Activated B cell treated with CpG ODN at 0.5 μM for 24 hours (primary cell): ENCODE measurements around the gene TET3. TPM values are rescaled to one million over a fixed set of nuclear protein-coding genes. Genes with fewer than 3 reads are reported as not detected.

Experiments
- ATAC-seq: fragments of 200-7000 bp; cut with Tn5 transposase; one replicate; pipeline ENCODE4 v1.10.0; 2021; ENCODE audit warnings: low read depth, mild to moderate bottlenecking, moderate library complexity
- CTCF ChIA-PET: fragments of 350-600 bp; sonication (Branson Sonifier 250); formaldehyde crosslinking; loops from one replicate; lab custom pipeline; 2021; ENCODE audit warnings: antibody characterized with exemption; lab: Charles Lee
- POLR2A ChIA-PET: fragments of 350-600 bp; sonication (Branson Sonifier 250); formaldehyde crosslinking; loops from one replicate; lab custom pipeline; 2021; ENCODE audit warnings: antibody characterized with exemption; lab: Charles Lee
- DNase-seq: peaks from one replicate; pipeline ENCODE4 v3.0.0; 2022
- H3K27ac Mint-ChIP-seq: one replicate; pipeline ENCODE4 v1.8.0; 2020; ENCODE audit warnings: mixed read lengths
- H3K27me3 Mint-ChIP-seq: one replicate; pipeline ENCODE4 v1.8.0; 2021; ENCODE audit warnings: mixed read lengths
- H3K36me3 Mint-ChIP-seq: one replicate; pipeline ENCODE4 v1.8.0; 2021; ENCODE audit warnings: low read depth, mixed read lengths
- H3K4me1 Mint-ChIP-seq: one replicate; pipeline ENCODE4 v1.8.0; 2021; ENCODE audit warnings: mixed read lengths
- H3K4me3 Mint-ChIP-seq: one replicate; pipeline ENCODE4 v1.8.0; 2020; ENCODE audit warnings: mild to moderate bottlenecking, mixed read lengths
- H3K9me3 Mint-ChIP-seq: one replicate; pipeline ENCODE4 v1.8.0; 2020; ENCODE audit warnings: mixed read lengths
- intact Hi-C: fragments of 100-400 bp; cut with micrococcal nuclease; formaldehyde crosslinking; loops from one replicate; pipeline ENCODE4 v1.15.1; 2024
- total RNA-seq: library from RNA; stranded (reverse); gene quantifications from 2 replicates; pipeline ENCODE4 v1.2.3, GENCODE V29; 2022
- TF ChIP-seq, protein P1 (sequence below): fragments of 200-600 bp; IDR thresholded peaks from one replicate; pipeline ENCODE4 v1.8.0; 2022; ENCODE audit warnings: antibody characterized with exemption, mild to moderate bottlenecking

The TET3 gene
- total RNA-seq, 1 donor from 2014 or later, result 60.1 TPM

DNA sequence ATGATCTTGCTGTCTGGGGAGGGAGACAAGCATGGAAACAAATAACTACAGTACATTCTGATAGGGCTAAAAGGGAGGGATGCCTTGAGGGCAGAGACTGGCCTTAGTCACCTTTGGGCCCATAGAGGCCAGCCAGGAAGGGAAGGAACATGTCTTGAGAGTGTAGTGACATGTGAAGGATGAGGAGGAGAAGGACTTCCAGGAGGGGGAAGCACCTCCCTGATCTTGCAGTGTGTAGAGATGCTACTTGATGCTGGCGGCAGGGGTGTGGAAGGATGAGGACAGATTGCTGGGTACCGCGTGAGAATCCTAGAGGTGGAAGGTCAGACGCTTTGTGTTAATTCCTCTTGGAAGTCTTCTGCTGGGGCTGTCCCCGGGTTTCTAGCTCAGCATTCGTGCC lies 13.1 kb downstream of the TET3 start:
- CTCF ChIA-PET, result no interaction called here
- Mint-ChIP-seq H3K9me3 (no peaks in the 10 kb centered on the region), H3K36me3 (peaks cover 35% of the 10 kb centered on the region), H3K27me3 (no peaks in the 10 kb centered on the region), H3K27ac (no peak overlapping the region), H3K4me1 (peaks cover 87% of the 10 kb centered on the region), H3K4me3 (no peak overlapping the region)
- intact Hi-C loops, result no loop called here
- ATAC-seq, result no peak
- POLR2A ChIA-PET, result interaction anchor here (0.6 kb wide), 1 partner anchor 9 kb away, joined by 7 read pairs; no protein-coding TSS in a partner anchor
- TF ChIP-seq, protein P1, sequence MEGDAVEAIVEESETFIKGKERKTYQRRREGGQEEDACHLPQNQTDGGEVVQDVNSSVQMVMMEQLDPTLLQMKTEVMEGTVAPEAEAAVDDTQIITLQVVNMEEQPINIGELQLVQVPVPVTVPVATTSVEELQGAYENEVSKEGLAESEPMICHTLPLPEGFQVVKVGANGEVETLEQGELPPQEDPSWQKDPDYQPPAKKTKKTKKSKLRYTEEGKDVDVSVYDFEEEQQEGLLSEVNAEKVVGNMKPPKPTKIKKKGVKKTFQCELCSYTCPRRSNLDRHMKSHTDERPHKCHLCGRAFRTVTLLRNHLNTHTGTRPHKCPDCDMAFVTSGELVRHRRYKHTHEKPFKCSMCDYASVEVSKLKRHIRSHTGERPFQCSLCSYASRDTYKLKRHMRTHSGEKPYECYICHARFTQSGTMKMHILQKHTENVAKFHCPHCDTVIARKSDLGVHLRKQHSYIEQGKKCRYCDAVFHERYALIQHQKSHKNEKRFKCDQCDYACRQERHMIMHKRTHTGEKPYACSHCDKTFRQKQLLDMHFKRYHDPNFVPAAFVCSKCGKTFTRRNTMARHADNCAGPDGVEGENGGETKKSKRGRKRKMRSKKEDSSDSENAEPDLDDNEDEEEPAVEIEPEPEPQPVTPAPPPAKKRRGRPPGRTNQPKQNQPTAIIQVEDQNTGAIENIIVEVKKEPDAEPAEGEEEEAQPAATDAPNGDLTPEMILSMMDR, result no peak
- DNase-seq, result no peak

DNA sequence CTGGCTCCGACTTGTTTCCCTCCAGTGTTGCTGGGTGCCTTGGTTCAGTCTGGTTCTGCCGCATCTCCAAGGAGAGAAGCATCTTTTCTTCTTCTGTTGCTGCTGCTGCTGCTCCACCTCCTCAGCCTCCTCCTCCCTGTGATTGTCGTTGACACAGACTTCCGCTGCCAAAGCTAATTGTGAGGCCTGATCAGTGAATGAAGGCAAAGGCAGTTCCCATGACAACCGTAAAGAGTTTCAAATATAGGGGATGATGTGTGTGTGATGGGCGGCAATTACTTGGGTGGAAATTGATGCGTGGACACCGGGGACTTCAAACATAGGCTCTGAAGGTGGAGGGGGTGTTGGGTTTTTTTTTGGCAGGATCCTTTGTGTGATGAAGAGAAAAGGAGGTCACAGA lies 13.7 kb downstream of the TET3 start:
- Mint-ChIP-seq H3K9me3 (no peaks in the 10 kb centered on the region), H3K27ac (no peak overlapping the region), H3K27me3 (no peaks in the 10 kb centered on the region), H3K4me1 (peaks cover 86% of the 10 kb centered on the region), H3K36me3 (peaks cover 30% of the 10 kb centered on the region), H3K4me3 (no peak overlapping the region)
- CTCF ChIA-PET, result no interaction called here
- TF ChIP-seq, protein P1, result no peak
- POLR2A ChIA-PET, result no interaction called here
- ATAC-seq (no peak), DNase-seq (no peak)
- intact Hi-C loops, result no loop called here

DNA sequence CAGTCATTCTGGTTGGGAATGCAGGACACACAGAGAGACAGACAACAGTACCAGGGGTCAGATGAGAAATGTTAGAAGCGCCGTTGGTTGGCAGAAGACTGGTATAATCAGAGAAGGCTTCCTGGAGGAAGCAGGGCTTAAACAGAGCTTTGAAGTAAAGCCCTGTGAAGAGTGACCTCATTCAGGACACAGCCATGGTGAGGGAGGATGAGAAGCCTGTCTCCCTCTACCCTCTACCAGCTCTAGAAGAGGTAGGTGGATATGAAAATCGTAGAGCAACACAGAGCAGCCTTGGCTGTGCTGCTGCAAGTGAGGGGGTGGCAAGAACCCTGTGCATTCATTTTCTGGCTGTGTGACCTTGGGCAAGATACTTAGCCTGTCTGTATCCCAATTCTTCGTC lies 14.2 kb downstream of the TET3 start:
- ATAC-seq, result no peak
- TF ChIP-seq, protein P1, result no peak
- intact Hi-C loops, result no loop called here
- Mint-ChIP-seq H3K27ac (no peak overlapping the region), H3K27me3 (no peaks in the 10 kb centered on the region), H3K36me3 (peaks cover 28% of the 10 kb centered on the region), H3K4me3 (no peak overlapping the region), H3K4me1 (peaks cover 86% of the 10 kb centered on the region), H3K9me3 (no peaks in the 10 kb centered on the region)
- POLR2A ChIA-PET, result no interaction called here
- no peak for DNase-seq
- CTCF ChIA-PET, result no interaction called here

DNA sequence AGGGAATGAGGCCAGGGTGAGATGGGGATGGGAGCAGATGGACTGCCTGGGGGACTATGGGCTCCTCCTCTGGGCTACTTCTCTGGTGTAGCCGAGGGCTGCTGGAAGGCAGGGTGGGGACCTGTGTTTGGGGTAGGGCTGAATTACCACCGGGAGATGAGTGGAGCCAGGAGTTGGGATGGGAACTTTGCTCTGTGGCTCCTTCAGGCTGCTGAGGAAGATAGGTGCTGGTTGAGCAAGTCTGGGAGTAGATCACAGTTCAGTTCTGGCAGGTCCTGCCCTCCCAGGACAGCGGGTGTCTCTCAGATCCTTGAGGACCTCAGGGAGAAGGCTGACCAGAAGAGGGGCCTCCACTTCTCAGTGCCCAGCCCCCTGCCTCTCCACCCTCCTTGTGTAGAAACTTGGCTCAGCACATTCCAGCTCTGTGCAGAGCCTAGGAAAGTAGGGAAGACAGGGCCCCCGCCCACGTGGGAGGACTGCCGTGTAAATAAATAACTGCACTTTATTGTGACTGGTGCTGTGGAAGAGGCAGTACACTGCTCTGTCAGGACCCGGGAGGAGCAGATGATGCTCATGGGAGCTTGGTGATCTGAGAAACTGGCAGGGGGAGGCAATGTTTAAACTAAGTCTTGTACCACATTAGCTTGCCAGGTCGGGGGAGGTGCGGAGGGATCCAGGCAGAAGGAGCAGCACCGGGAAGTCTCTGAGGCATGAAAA lies 15.3 kb downstream of the TET3 start:
- Mint-ChIP-seq H3K9me3 (no peaks in the 10 kb centered on the region), H3K27ac (peak overlapping the region; percentile 32), H3K4me3 (no peak overlapping the region), H3K36me3 (peaks cover 30% of the 10 kb centered on the region), H3K4me1 (peaks cover 81% of the 10 kb centered on the region), H3K27me3 (no peaks in the 10 kb centered on the region)
- TF ChIP-seq, protein P1, result no peak
- CTCF ChIA-PET, result interaction anchor here (1.6 kb wide), 1 partner anchor 21 kb away, joined by 4 read pairs; no protein-coding TSS in a partner anchor
- DNase-seq, result no peak
- ATAC-seq, result no peak
- intact Hi-C loops, result loop anchor here (5.0 kb wide), 1 partner anchor 122 kb away; no protein-coding TSS in a partner anchor
- POLR2A ChIA-PET, result interaction anchor here (0.7 to 3.3 kb wide), 4 partner anchors 8 to 73 kb away, joined by 3 to 36 read pairs (median 6); partner anchors contain the start of genes DGUOK and TET3

DNA sequence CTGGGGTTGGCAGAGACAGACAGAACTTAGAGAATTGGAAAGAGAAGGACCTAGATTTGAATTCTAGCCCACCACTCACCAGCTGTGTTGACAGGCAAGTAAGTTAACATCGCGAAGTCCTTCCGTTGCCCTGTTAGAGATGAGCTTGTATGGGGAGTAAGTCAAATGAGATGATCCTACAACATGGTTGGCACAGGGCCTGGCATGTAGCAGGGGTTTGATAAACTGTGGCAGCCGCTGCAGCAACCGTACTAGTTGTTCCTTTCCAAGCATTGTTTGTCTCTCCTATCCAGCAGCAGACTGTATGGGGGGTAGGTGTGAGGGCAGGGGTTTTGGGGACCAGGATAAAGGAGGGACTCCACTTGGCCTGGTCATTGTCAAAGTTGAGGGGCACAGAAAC lies 16.0 kb downstream of the TET3 start:
- no peaks in the 10 kb centered on the region for H3K27me3 Mint-ChIP-seq
- TF ChIP-seq, protein P1, result no peak
- ATAC-seq (no peak), DNase-seq (no peak)
- H3K9me3 Mint-ChIP-seq, result no peaks in the 10 kb centered on the region
- CTCF ChIA-PET, result interaction anchor here (1.6 kb wide), 1 partner anchor 22 kb away, joined by 4 read pairs; no protein-coding TSS in a partner anchor
- intact Hi-C loops, result loop anchor here (5.0 kb wide), 1 partner anchor 122 kb away; no protein-coding TSS in a partner anchor
- peaks cover 76% of the 10 kb centered on the region for H3K4me1 Mint-ChIP-seq
- H3K27ac Mint-ChIP-seq, result peak overlapping the region; percentile 25
- H3K4me3 Mint-ChIP-seq, result no peak overlapping the region
- POLR2A ChIA-PET, result interaction anchor here (0.7 to 3.3 kb wide), 6 partner anchors 9 to 120 kb away, joined by 3 to 36 read pairs (median 6); partner anchors contain the start of genes DGUOK and TET3
- H3K36me3 Mint-ChIP-seq, result peaks cover 37% of the 10 kb centered on the region
